Lung (tissue), 12 donors: ENCODE data around the gene MINAR1. TPM values are rescaled to one million over a fixed set of nuclear protein-coding genes. Genes with fewer than 3 reads are reported as not detected.

Source experiments
- ATAC-seq: fragments of 200-7000 bp; cut with Tn5 transposase; one replicate; pipeline ENCODE4 v1.9.1; 2020; ENCODE audit warnings: moderate number of reproducible peaks; ENCODE audit not compliant: insufficient read depth, low FRiP score
- DNase-seq, 3 donors: peaks; one replicate each; pipeline ENCODE4 v3.0.0-alpha.2; 2013 to 2017
- H3K27ac ChIP-seq, 2 donors: one replicate each; pipeline ENCODE4 v1.5.1; 2013; ENCODE audit warnings: mild to moderate bottlenecking in 2 of 2, moderate library complexity in 2 of 2, control low read depth in 1 of 2, inconsistent platforms in 1 of 2, low read depth in 1 of 2, low read length in 1 of 2
- H3K27me3 ChIP-seq, 3 donors: one replicate each; pipeline ENCODE4 v1.5.1; 2013; ENCODE audit warnings: low read length in 2 of 3; ENCODE audit not compliant: control insufficient read depth in 3 of 3, insufficient read depth in 3 of 3
- H3K36me3 ChIP-seq, 4 donors: one replicate each; pipeline ENCODE4 v1.5.1; 2013; ENCODE audit warnings: low read length in 4 of 4, mild to moderate bottlenecking in 1 of 4, moderate library complexity in 1 of 4; ENCODE audit not compliant: control insufficient read depth in 4 of 4, insufficient read depth in 4 of 4
- H3K4me1 ChIP-seq, 5 donors: one replicate each; pipeline ENCODE4 v1.5.1; 2013; ENCODE audit warnings: low read length in 5 of 5, mild to moderate bottlenecking in 2 of 5, moderate library complexity in 1 of 5; ENCODE audit not compliant: control insufficient read depth in 5 of 5, insufficient read depth in 5 of 5
- H3K4me3 ChIP-seq: one replicate; pipeline ENCODE4 v1.5.1; 2013; ENCODE audit warnings: mild to moderate bottlenecking, control low read depth, moderate library complexity
- H3K9ac ChIP-seq, 2 donors: one replicate each; pipeline ENCODE4 v1.5.1; 2013; ENCODE audit warnings: low read length in 2 of 2, control low read depth in 1 of 2; ENCODE audit not compliant: insufficient read depth in 1 of 2
- H3K9me3 ChIP-seq, 4 donors: one replicate each; pipeline ENCODE4 v1.5.1; 2013; ENCODE audit warnings: low read length in 3 of 4, mild to moderate bottlenecking in 1 of 4, moderate library complexity in 1 of 4; ENCODE audit not compliant: control insufficient read depth in 4 of 4, insufficient read depth in 3 of 4
- CTCF ChIP-seq: IDR thresholded peaks from 2 replicates; pipeline ENCODE4 v1.5.1; 2012; ENCODE audit warnings: mild to moderate bottlenecking; ENCODE audit errors: control extremely low read depth, extremely low read depth
- WGBS, 2 donors: extraction: QIAGEN DNeasy Blood & Tissue Kit; methylation state at CpG; one replicate each; pipeline ENCODE4 v1.1.7; 2013; 5-methylcytosine and 5-hydroxymethylcytosine counted together
- polyA plus RNA-seq, 2 donors: library from polyadenylated mRNA; stranded (reverse); fragments of 200-250 nt; gene quantifications; one replicate each; pipeline ENCODE4 v1.2.1, GENCODE V29; 2013
- total RNA-seq, 2 donors: library from RNA; depleted of rRNA in 1 of 2; stranded (reverse); fragments of >200 nt in 1 of 2; gene quantifications; one replicate each; pipeline ENCODE4 v1.2.1, GENCODE V29; 2014 to 2021
- donor health status: control.
- donor health status: control.
- donor health status: Bipolar disorder and iron deficiency.
- donor health status: healthy.
- donor health status: DM: yes; HTN: yes; CAD: no.

Gene MINAR1
- total and polyA plus RNA-seq, 4 donors, result 0.10 to 0.37 (median 0.25) TPM

- ATAC-seq, result no peak
- no peak for TF ChIP-seq CTCF
- H3K9me3 ChIP-seq, result no peaks in the 10 kb centered on the region
- DNase-seq, result no peak
- H3K4me1 ChIP-seq, result no peaks in the 10 kb centered on the region
- no peaks in the 10 kb centered on the region for H3K27me3 ChIP-seq
- H3K36me3 ChIP-seq, result no peaks in the 10 kb centered on the region
- 86 to 88% methylated on average over 6 of the region's 6 CpGs for WGBS, 2 donors
- no peak overlapping the region for H3K27ac ChIP-seq
- H3K4me3 ChIP-seq, result no peak overlapping the region
- no peak overlapping the region for H3K9ac ChIP-seq
These were observed 26.4 kb downstream of the MINAR1 start for GRCh38 chr15:79458491-79458890.

- no peaks in the 10 kb centered on the region for H3K36me3 ChIP-seq
- no peaks in the 10 kb centered on the region for H3K4me1 ChIP-seq
- H3K4me3 ChIP-seq, result no peak overlapping the region
- H3K27ac ChIP-seq, result no peak overlapping the region
- no peak for DNase-seq
- TF ChIP-seq CTCF, result no peak
- 88 to 92% methylated on average over 1 of the region's 1 CpG for WGBS, 2 donors
- ATAC-seq, result no peak
- no peak overlapping the region for H3K9ac ChIP-seq
- no peaks in the 10 kb centered on the region for H3K27me3 ChIP-seq
- H3K9me3 ChIP-seq, result no peaks in the 10 kb centered on the region
These were observed 27.5 kb downstream of the MINAR1 start for GRCh38 chr15:79459666-79460065.

- Histone ChIP-seq H3K27ac (no peak overlapping the region), H3K4me3 (no peak overlapping the region), H3K4me1 (no peaks in the 10 kb centered on the region), H3K9me3 (no peaks in the 10 kb centered on the region), H3K36me3 (no peaks in the 10 kb centered on the region), H3K9ac (no peak overlapping the region), H3K27me3 (no peaks in the 10 kb centered on the region)
- TF ChIP-seq CTCF, result no peak
- 78 to 89% methylated on average over 18 of the region's 18 CpGs for WGBS, 2 donors
- DNase-seq (no peak), ATAC-seq (no peak)
These were observed 31.1 kb downstream of the MINAR1 start for GRCh38 chr15:79463043-79463780.
